OCI-LY1 (cell line): Measurements from ENCODE around the gene TGFB2.

Experiments
- CTCF ChIP-seq: fragments of 200-600 bp; sonication (generic), shearing (Covaris generic); IDR thresholded peaks from 2 replicates; pipeline ENCODE4 v1.5.1; 2017; ENCODE audit warnings: mild to moderate bottlenecking, antibody characterized with exemption, low read length, moderate library complexity, mixed read lengths
- EZH2 ChIP-seq: fragments of 200-600 bp; sonication (generic), shearing (Covaris generic); IDR thresholded peaks from 2 replicates; pipeline ENCODE4 v1.8.0; 2017; ENCODE audit warnings: borderline replicate concordance, mixed run types, mild to moderate bottlenecking, antibody characterized with exemption, low read length, moderate library complexity, mixed read lengths

DNA sequence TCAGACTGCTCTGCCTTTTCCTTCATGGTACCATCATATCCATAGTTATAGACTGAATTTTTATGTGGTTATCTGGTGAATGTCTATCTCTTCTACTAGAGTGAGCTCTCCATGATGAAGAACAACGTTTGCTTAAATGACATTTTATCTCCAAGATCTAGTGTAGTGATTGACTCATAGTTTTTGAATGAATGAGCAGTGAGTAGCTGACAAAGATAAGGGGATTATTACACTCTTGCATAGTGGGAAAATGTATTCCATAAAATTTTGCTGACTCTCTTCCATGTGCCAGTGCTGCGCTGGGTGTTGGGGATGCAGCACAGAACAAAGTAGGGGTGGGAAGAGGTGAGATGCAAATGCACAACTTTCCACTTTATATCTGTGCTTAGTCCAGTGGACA lies 147.7 kb downstream of the TGFB2 start:
- no peak for TF ChIP-seq CTCF
- no peak for TF ChIP-seq EZH2
